Endodermal cell (in vitro differentiated cells): ENCODE measurements around the gene SEPTIN3. TPM values are rescaled to one million over a fixed set of nuclear protein-coding genes. Genes with fewer than 3 reads are reported as not detected.
A peak's percentile ranks its signal among the peaks of the same experiment; 100 is the strongest.

Source experiments
- DNase-seq: peaks from one replicate; pipeline ENCODE4 v3.0.0-alpha.2; 2017
- H3K27ac ChIP-seq: 2 replicates; pipeline ENCODE4 v1.5.1; 2013; ENCODE audit warnings: mild to moderate bottlenecking, low read depth, low read length, moderate library complexity
- H3K27me3 ChIP-seq: 2 replicates; pipeline ENCODE4 v1.6.1; 2013; ENCODE audit warnings: mild to moderate bottlenecking, low read length, moderate library complexity; ENCODE audit not compliant: insufficient read depth, control insufficient read depth, poor library complexity, severe bottlenecking
- H3K36me3 ChIP-seq: 2 replicates; pipeline ENCODE4 v1.7.0; 2013; ENCODE audit warnings: mild to moderate bottlenecking, low read length, moderate library complexity; ENCODE audit not compliant: control insufficient read depth, insufficient read depth
- H3K4me1 ChIP-seq: one replicate; pipeline ENCODE4 v1.7.0; 2013; ENCODE audit warnings: low read length; ENCODE audit not compliant: control insufficient read depth, insufficient read depth
- H3K4me3 ChIP-seq: 2 replicates; pipeline ENCODE4 v1.5.1; 2013; ENCODE audit warnings: mild to moderate bottlenecking, low read length, moderate library complexity
- H3K9ac ChIP-seq: 2 replicates; pipeline ENCODE4 v1.6.1; 2013; ENCODE audit warnings: mild to moderate bottlenecking, low read length, moderate library complexity; ENCODE audit not compliant: poor library complexity, severe bottlenecking; ENCODE audit errors: extremely low read depth
- H3K9me3 ChIP-seq: 2 replicates; pipeline ENCODE4 v1.6.1; 2013; ENCODE audit warnings: mild to moderate bottlenecking, low read length, moderate library complexity; ENCODE audit not compliant: control insufficient read depth
- H3K27ac Mint-ChIP-seq: 2 replicates; pipeline ENCODE4 v1.8.0; 2020; ENCODE audit warnings: mixed read lengths
- H3K27me3 Mint-ChIP-seq: 2 replicates; pipeline ENCODE4 v1.8.0; 2021; ENCODE audit warnings: mild to moderate bottlenecking, mixed read lengths; ENCODE audit not compliant: insufficient read depth
- H3K36me3 Mint-ChIP-seq: 2 replicates; pipeline ENCODE4 v1.8.0; 2020; ENCODE audit warnings: low read depth, mixed read lengths
- H3K4me1 Mint-ChIP-seq: 2 replicates; pipeline ENCODE4 v1.8.0; 2020; ENCODE audit warnings: mixed read lengths
- H3K4me3 Mint-ChIP-seq: 2 replicates; pipeline ENCODE4 v1.8.0; 2020; ENCODE audit warnings: mild to moderate bottlenecking, moderate library complexity, mixed read lengths
- H3K9me3 Mint-ChIP-seq: 2 replicates; pipeline ENCODE4 v1.8.0; 2020; ENCODE audit warnings: mild to moderate bottlenecking, mixed read lengths
- CTCF ChIP-seq: fragments of 200-600 bp; sonication (generic); conservative IDR thresholded peaks from 2 replicates; pipeline ENCODE4 v1.5.0; 2021; ENCODE audit warnings: antibody characterized with exemption, mild to moderate bottlenecking
- WGBS, 2 experiments: methylation state at CpG; one replicate each; pipeline versions ENCODE4 v1.1.5 to v1.1.7; 2013; ENCODE audit warnings: missing lambda C conversion rate in 2 of 2, mixed read lengths in 1 of 2; ENCODE audit not compliant: insufficient coverage in 1 of 2, insufficient read length in 1 of 2; 5-methylcytosine and 5-hydroxymethylcytosine counted together
- total RNA-seq, 2 donors: library from RNA; stranded (reverse); fragmentation: NEBNext Ultra II Directional in 1 of 2; extraction: Animal tissue kit (Norgen Biotek cat#: 25700) in 1 of 2; gene quantifications; 2 replicates in 1 of 2; 3 replicates in 1 of 2; pipeline ENCODE4 v1.2.1, GENCODE V29; 2021

The SEPTIN3 gene
- total RNA-seq, 2 donors from 2014 or later: 10.9 to 13.9 TPM

GRCh38 chr22:41925783-41926460, 43.3 kb upstream of the SEPTIN3 start:
- no peaks in the 10 kb centered on the region for H3K9me3 Mint-ChIP-seq
- DNase-seq: peak; percentile 95
- H3K27me3 Mint-ChIP-seq: peaks cover 68% of the 10 kb centered on the region
- WGBS, 2 experiments: 7 to 24% methylated on average over 7 to 40 of the region's 48 CpGs
- H3K4me3 ChIP-seq: no peak overlapping the region
- H3K27ac ChIP-seq: no peak overlapping the region
- no peaks in the 10 kb centered on the region for H3K9me3 ChIP-seq
- peaks cover 37% of the 10 kb centered on the region for H3K27me3 ChIP-seq
- H3K36me3 Mint-ChIP-seq: no peaks in the 10 kb centered on the region
- H3K9ac ChIP-seq: no peak overlapping the region
- no peaks in the 10 kb centered on the region for H3K4me1 Mint-ChIP-seq
- H3K4me3 Mint-ChIP-seq: peak overlapping the region; percentile 43
- H3K4me1 ChIP-seq: no peaks in the 10 kb centered on the region
- H3K36me3 ChIP-seq: no peaks in the 10 kb centered on the region
- peak; percentile 89 for TF ChIP-seq CTCF
- no peak overlapping the region for H3K27ac Mint-ChIP-seq

- TF ChIP-seq CTCF: no peak
- H3K9me3 ChIP-seq: no peaks in the 10 kb centered on the region
- no peaks in the 10 kb centered on the region for H3K36me3 ChIP-seq
- H3K4me1 Mint-ChIP-seq: no peaks in the 10 kb centered on the region
- no peak overlapping the region for H3K4me3 ChIP-seq
- 83 to 87% methylated on average over 5 to 6 of the region's 6 CpGs for WGBS, 2 experiments
- no peak overlapping the region for H3K4me3 Mint-ChIP-seq
- H3K27me3 Mint-ChIP-seq: peaks cover 53% of the 10 kb centered on the region
- DNase-seq: no peak
- H3K9ac ChIP-seq: no peak overlapping the region
- no peak overlapping the region for H3K27ac ChIP-seq
- peaks cover 37% of the 10 kb centered on the region for H3K27me3 ChIP-seq
- no peaks in the 10 kb centered on the region for H3K4me1 ChIP-seq
- H3K36me3 Mint-ChIP-seq: no peaks in the 10 kb centered on the region
- H3K27ac Mint-ChIP-seq: no peak overlapping the region
- no peaks in the 10 kb centered on the region for H3K9me3 Mint-ChIP-seq
These were observed 41.4 kb upstream of the SEPTIN3 start for GRCh38 chr22:41927813-41928212.

- Mint-ChIP-seq H3K36me3 (no peaks in the 10 kb centered on the region), H3K4me1 (no peaks in the 10 kb centered on the region), H3K4me3 (no peak overlapping the region), H3K27me3 (peaks cover 44% of the 10 kb centered on the region), H3K9me3 (no peaks in the 10 kb centered on the region), H3K27ac (no peak overlapping the region)
- Histone ChIP-seq H3K4me1 (no peaks in the 10 kb centered on the region), H3K27ac (no peak overlapping the region), H3K27me3 (peaks cover 27% of the 10 kb centered on the region), H3K36me3 (no peaks in the 10 kb centered on the region), H3K4me3 (no peak overlapping the region), H3K9me3 (no peaks in the 10 kb centered on the region), H3K9ac (no peak overlapping the region)
- no peak for TF ChIP-seq CTCF
- WGBS, 2 experiments: 82 to 93% methylated on average over 2 to 14 of the region's 14 CpGs
- DNase-seq: peak; percentile 45
These were observed 40.4 kb upstream of the SEPTIN3 start for GRCh38 chr22:41928593-41929417.
